ENCODE data around the gene CFAP92. TPM values are rescaled to one million over a fixed set of nuclear protein-coding genes. Genes with fewer than 3 reads are reported as not detected.

The CFAP92 gene
- total RNA-seq, 1 experiment from 2014 or later, result 0.16 TPM

GRCh38 chr3:129039271-129040038 is 45.6 kb upstream of the CFAP92 start:
- H3K4me1 Mint-ChIP-seq (ENCODE audit: insufficient read depth, unreplicated experiment), result no peaks in the 10 kb centered on the region
- no TSS peak for BruUV-seq (replicated peaks)
- no peaks in the 10 kb centered on the region for H3K9me3 Mint-ChIP-seq (ENCODE audit: unreplicated experiment)
- no peak overlapping the region for H3K4me3 Mint-ChIP-seq (ENCODE audit: unreplicated experiment)
- POLR2A ChIA-PET, result interaction anchor here (0.8 kb wide), 1 partner anchor 81 kb away, joined by 3 read pairs; no protein-coding TSS in a partner anchor
- no peak for TF ChIP-seq CTCF (IDR thresholded peaks at IDR 0.05; ENCODE audit: unreplicated experiment)
- peaks cover 6% of the 10 kb centered on the region for H3K36me3 Mint-ChIP-seq (ENCODE audit: insufficient read depth, unreplicated experiment)
- DNase-seq (ENCODE audit: unreplicated experiment), result peak; percentile 40
- CTCF ChIA-PET, result interaction anchor here (0.6 to 3.9 kb wide), 3 partner anchors 12 to 70 kb away, joined by 3 to 22 read pairs (median 3); no protein-coding TSS in a partner anchor
- intact Hi-C loops (cut with micrococcal nuclease), result no loop called here
- H3K27ac Mint-ChIP-seq (ENCODE audit: low read depth, unreplicated experiment), result no peak overlapping the region
- H3K27me3 Mint-ChIP-seq (ENCODE audit: insufficient read depth, unreplicated experiment), result peaks cover 12% of the 10 kb centered on the region

GRCh38 chr3:129038121-129038855 is 44.4 kb upstream of the CFAP92 start:
- intact Hi-C loops (cut with micrococcal nuclease), result no loop called here
- Mint-ChIP-seq H3K27ac (ENCODE audit: low read depth, unreplicated experiment) (no peak overlapping the region), H3K27me3 (ENCODE audit: insufficient read depth, unreplicated experiment) (peaks cover 11% of the 10 kb centered on the region), H3K9me3 (ENCODE audit: unreplicated experiment) (no peaks in the 10 kb centered on the region), H3K4me1 (ENCODE audit: insufficient read depth, unreplicated experiment) (no peaks in the 10 kb centered on the region), H3K4me3 (ENCODE audit: unreplicated experiment) (no peak overlapping the region), H3K36me3 (ENCODE audit: insufficient read depth, unreplicated experiment) (peaks cover 8% of the 10 kb centered on the region)
- no TSS peak for BruUV-seq (replicated peaks)
- ChIA-PET POLR2A (no interaction called here), CTCF (interaction anchor here (0.6 to 3.9 kb wide), 4 partner anchors 10 to 22 kb away, joined by 4 to 22 read pairs (median 5); no protein-coding TSS in a partner anchor)
- TF ChIP-seq CTCF (IDR thresholded peaks at IDR 0.05; ENCODE audit: unreplicated experiment), result no peak
- DNase-seq (ENCODE audit: unreplicated experiment), result no peak

- Mint-ChIP-seq H3K4me1 (ENCODE audit: insufficient read depth, unreplicated experiment) (no peaks in the 10 kb centered on the region), H3K36me3 (ENCODE audit: insufficient read depth, unreplicated experiment) (peaks cover 12% of the 10 kb centered on the region), H3K27me3 (ENCODE audit: insufficient read depth, unreplicated experiment) (no peaks in the 10 kb centered on the region), H3K9me3 (ENCODE audit: unreplicated experiment) (no peaks in the 10 kb centered on the region), H3K4me3 (ENCODE audit: unreplicated experiment) (no peak overlapping the region), H3K27ac (ENCODE audit: low read depth, unreplicated experiment) (no peak overlapping the region)
- no TSS peak for BruUV-seq (replicated peaks)
- CTCF ChIA-PET, result interaction anchor here (3.9 kb wide), 1 partner anchor 16 kb away, joined by 22 read pairs; no protein-coding TSS in a partner anchor
- no peak for DNase-seq (ENCODE audit: unreplicated experiment)
- TF ChIP-seq CTCF (IDR thresholded peaks at IDR 0.05; ENCODE audit: unreplicated experiment), result no peak
- intact Hi-C loops (cut with micrococcal nuclease), result no loop called here
- POLR2A ChIA-PET, result no interaction called here
Measured at GRCh38 chr3:129037093-129037419, 43.2 kb upstream of the CFAP92 start.
